Caco-2 (cell line): ENCODE data around the gene TSC22D2. TPM values are rescaled to one million over a fixed set of nuclear protein-coding genes. Genes with fewer than 3 reads are reported as not detected.
"Not testable (repeated sequence)": the region's sequence is repeated elsewhere in the genome, so short reads cannot be mapped to it uniquely, and the experiment has no call there.

ENCODE experiments used
- BruUV-seq: library from RNA; stranded (reverse); fragments of 400-500 nt; replicated peaks from 2 replicates; lab custom pipeline; 2021; lab: Mats Ljungman, UMichigan
- CTCF ChIA-PET: fragments of 300-600 bp; sonication (Branson Sonifier 250); formaldehyde crosslinking; loops from one replicate; lab custom pipeline; 2022; ENCODE audit warnings: antibody characterized with exemption; lab: Charles Lee
- POLR2A ChIA-PET: fragments of 300-600 bp; sonication (Branson Sonifier 250); formaldehyde crosslinking; loops from one replicate; lab custom pipeline; 2022; ENCODE audit warnings: antibody characterized with exemption; lab: Charles Lee
- DNase-seq, 2 experiments: peaks; one replicate each; pipeline versions ENCODE4 v3.0.0 to v3.0.0-alpha.2; 2020 to 2022
- H3K27me3 ChIP-seq: replicated peaks from 2 replicates; pipeline ENCODE4 v1.6.0; 2011; ENCODE audit warnings: low read length; ENCODE audit not compliant: control insufficient read depth, insufficient read depth
- H3K36me3 ChIP-seq: 2 replicates; pipeline ENCODE4 v1.5.1; 2011; ENCODE audit warnings: low read length; ENCODE audit not compliant: control insufficient read depth, insufficient read depth
- H3K4me1 ChIP-seq: fragments of 250-450 bp; sonication (Bioruptor Pico); 2 replicates; pipeline ENCODE4 v1.5.1; 2020; ENCODE audit warnings: mild to moderate bottlenecking
- H3K4me3 ChIP-seq: 2 replicates; pipeline ENCODE4 v1.5.1; 2011; ENCODE audit warnings: low read depth, mild to moderate bottlenecking, control low read depth, low read length
- H3K9me3 ChIP-seq: fragments of 250-450 bp; sonication (Bioruptor Pico); 2 replicates; pipeline ENCODE4 v1.5.1; 2020; ENCODE audit warnings: mild to moderate bottlenecking, moderate library complexity
- H3K27ac Mint-ChIP-seq: one replicate; pipeline ENCODE4 v1.8.0; 2022; ENCODE audit warnings: mixed read lengths; ENCODE audit not compliant: unreplicated experiment
- H3K27me3 Mint-ChIP-seq: one replicate; pipeline ENCODE4 v1.8.0; 2022; ENCODE audit warnings: mixed read lengths; ENCODE audit not compliant: insufficient read depth, unreplicated experiment
- H3K36me3 Mint-ChIP-seq: one replicate; pipeline ENCODE4 v1.8.0; 2022; ENCODE audit warnings: mild to moderate bottlenecking, mixed read lengths; ENCODE audit not compliant: insufficient read depth, unreplicated experiment
- H3K4me1 Mint-ChIP-seq: one replicate; pipeline ENCODE4 v1.8.0; 2022; ENCODE audit warnings: low read depth, mixed read lengths; ENCODE audit not compliant: unreplicated experiment
- H3K4me3 Mint-ChIP-seq: one replicate; pipeline ENCODE4 v1.8.0; 2022; ENCODE audit warnings: mild to moderate bottlenecking, moderate library complexity, mixed read lengths; ENCODE audit not compliant: unreplicated experiment
- H3K9me3 Mint-ChIP-seq: one replicate; pipeline ENCODE4 v1.8.0; 2022; ENCODE audit warnings: mixed read lengths; ENCODE audit not compliant: unreplicated experiment
- intact Hi-C: fragments of 100-400 bp; cut with micrococcal nuclease; formaldehyde crosslinking; loops from one replicate; pipeline ENCODE4 v1.10.0; 2022; ENCODE audit not compliant: unreplicated experiment
- total RNA-seq: library from RNA; stranded (reverse); gene quantifications from 2 replicates; pipeline ENCODE4 v1.2.3, GENCODE V29; 2022
- TF ChIP-seq, protein P1 (sequence below), 2 experiments: fragments of 200-600 bp in 1 of 2; IDR thresholded peaks; 1 replicate in 1 of 2; 2 replicates in 1 of 2; pipeline versions ENCODE4 v1.5.1 to v1.8.0; 2011 to 2022; ENCODE audit warnings: antibody characterized with exemption in 1 of 2, control low read depth in 1 of 2, inconsistent platforms in 1 of 2, low read depth in 1 of 2, low read length in 1 of 2, mild to moderate bottlenecking in 1 of 2, moderate library complexity in 1 of 2; ENCODE audit not compliant: insufficient read depth in 1 of 2, severe bottlenecking in 1 of 2, unreplicated experiment in 1 of 2

The TSC22D2 gene
- total RNA-seq, 1 experiment from 2014 or later = 30.8 TPM

GRCh38 chr3:150497956-150498355 lies 89.9 kb downstream of the TSC22D2 start:
- intact Hi-C loops = loop anchor here (10.0 kb wide), 1 partner anchor 533 kb away; no protein-coding TSS in a partner anchor
- H3K9me3 Mint-ChIP-seq = peaks cover 11% of the 10 kb centered on the region
- TF ChIP-seq, protein P1, sequence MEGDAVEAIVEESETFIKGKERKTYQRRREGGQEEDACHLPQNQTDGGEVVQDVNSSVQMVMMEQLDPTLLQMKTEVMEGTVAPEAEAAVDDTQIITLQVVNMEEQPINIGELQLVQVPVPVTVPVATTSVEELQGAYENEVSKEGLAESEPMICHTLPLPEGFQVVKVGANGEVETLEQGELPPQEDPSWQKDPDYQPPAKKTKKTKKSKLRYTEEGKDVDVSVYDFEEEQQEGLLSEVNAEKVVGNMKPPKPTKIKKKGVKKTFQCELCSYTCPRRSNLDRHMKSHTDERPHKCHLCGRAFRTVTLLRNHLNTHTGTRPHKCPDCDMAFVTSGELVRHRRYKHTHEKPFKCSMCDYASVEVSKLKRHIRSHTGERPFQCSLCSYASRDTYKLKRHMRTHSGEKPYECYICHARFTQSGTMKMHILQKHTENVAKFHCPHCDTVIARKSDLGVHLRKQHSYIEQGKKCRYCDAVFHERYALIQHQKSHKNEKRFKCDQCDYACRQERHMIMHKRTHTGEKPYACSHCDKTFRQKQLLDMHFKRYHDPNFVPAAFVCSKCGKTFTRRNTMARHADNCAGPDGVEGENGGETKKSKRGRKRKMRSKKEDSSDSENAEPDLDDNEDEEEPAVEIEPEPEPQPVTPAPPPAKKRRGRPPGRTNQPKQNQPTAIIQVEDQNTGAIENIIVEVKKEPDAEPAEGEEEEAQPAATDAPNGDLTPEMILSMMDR (IDR thresholded peaks at IDR 0.05; ENCODE audit: insufficient read depth in 1 of 2, low read depth in 1 of 2, low read length in 1 of 2, severe bottlenecking in 1 of 2, unreplicated experiment in 1 of 2) = no peak
- no peaks in the 10 kb centered on the region for H3K4me1 Mint-ChIP-seq
- no peaks in the 10 kb centered on the region for H3K4me1 ChIP-seq
- no peak overlapping the region for H3K4me3 Mint-ChIP-seq
- no peaks in the 10 kb centered on the region for H3K27me3 ChIP-seq
- peaks cover 16% of the 10 kb centered on the region; the same call in 1 of the 2 replicates for H3K9me3 ChIP-seq
- H3K4me3 ChIP-seq = no peak overlapping the region
- H3K36me3 Mint-ChIP-seq = no peaks in the 10 kb centered on the region
- H3K27me3 Mint-ChIP-seq = no peaks in the 10 kb centered on the region
- DNase-seq = no peak
- CTCF ChIA-PET = no interaction called here
- no peaks in the 10 kb centered on the region for H3K36me3 ChIP-seq
- no TSS peak for BruUV-seq
- POLR2A ChIA-PET = no interaction called here
- H3K27ac Mint-ChIP-seq = no peak overlapping the region

- BruUV-seq, H3K27me3 ChIP-seq, H3K36me3 ChIP-seq, H3K4me1 ChIP-seq, H3K36me3 Mint-ChIP-seq, H3K27ac Mint-ChIP-seq, intact Hi-C loops, H3K4me1 Mint-ChIP-seq, H3K27me3 Mint-ChIP-seq, H3K4me3 ChIP-seq, POLR2A ChIA-PET, DNase-seq, CTCF ChIA-PET, H3K4me3 Mint-ChIP-seq: not testable (repeated sequence)
- peaks cover 11% of the 10 kb centered on the region for H3K9me3 Mint-ChIP-seq
- peaks cover 16% of the 10 kb centered on the region; the same call in 1 of the 2 replicates for H3K9me3 ChIP-seq
Observed at GRCh38 chr3:150500960-150501359, 92.9 kb downstream of the TSC22D2 start.

DNA sequence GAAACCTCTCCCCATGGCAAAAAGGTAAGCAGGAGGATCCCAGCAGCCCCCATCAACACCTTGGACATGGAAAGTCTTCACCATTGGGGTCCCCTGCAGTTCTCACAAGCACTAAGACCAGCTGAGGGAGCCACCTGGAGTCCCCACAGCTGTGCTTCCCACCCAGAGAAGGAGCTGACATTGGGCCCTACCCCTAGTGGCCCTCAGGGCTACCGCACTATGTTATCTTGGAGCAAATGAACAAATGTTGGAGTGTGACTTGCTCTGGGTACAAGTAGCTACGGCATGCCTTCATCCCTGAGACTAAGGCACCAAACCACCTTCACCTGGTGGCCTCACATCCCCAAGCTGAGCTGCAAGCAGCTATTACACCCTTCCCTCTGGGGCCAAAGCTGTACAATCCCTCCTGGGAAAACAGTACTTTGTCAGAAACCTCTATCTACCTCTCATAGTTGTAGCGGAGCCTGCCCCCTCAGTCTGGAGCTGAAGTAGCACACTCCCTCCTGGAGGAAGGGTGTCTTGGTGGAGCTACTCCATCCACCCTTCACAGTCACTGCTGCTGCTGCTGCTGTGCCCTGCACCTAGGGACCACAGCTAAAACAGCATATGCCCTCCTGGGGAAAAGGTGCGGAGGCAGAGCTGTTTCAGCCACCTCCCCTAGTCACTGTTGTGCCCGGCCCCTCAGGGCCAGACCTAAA lies 95.5 kb downstream of the TSC22D2 start:
- Histone ChIP-seq H3K36me3 (no peaks in the 10 kb centered on the region), H3K4me3 (no peak overlapping the region), H3K4me1 (no peaks in the 10 kb centered on the region), H3K27me3 (no peaks in the 10 kb centered on the region), H3K9me3 (peaks cover 16% of the 10 kb centered on the region; the same call in 1 of the 2 replicates)
- no peak overlapping the region for H3K4me3 Mint-ChIP-seq
- POLR2A ChIA-PET = no interaction called here
- H3K4me1 Mint-ChIP-seq = no peaks in the 10 kb centered on the region
- CTCF ChIA-PET = no interaction called here
- no peak for DNase-seq
- no peaks in the 10 kb centered on the region for H3K36me3 Mint-ChIP-seq
- no TSS peak for BruUV-seq
- TF ChIP-seq, protein P1 (IDR thresholded peaks at IDR 0.05; ENCODE audit: insufficient read depth in 1 of 2, low read depth in 1 of 2, low read length in 1 of 2, severe bottlenecking in 1 of 2, unreplicated experiment in 1 of 2) = no peak
- intact Hi-C loops = no loop called here
- peaks cover 11% of the 10 kb centered on the region for H3K9me3 Mint-ChIP-seq
- no peak overlapping the region for H3K27ac Mint-ChIP-seq
- peaks cover under 1% of the 10 kb centered on the region for H3K27me3 Mint-ChIP-seq
